ENCODE data around the gene DNAH2.

Gene DNAH2

GRCh38 chr17:7846063-7846735 is 128.7 kb downstream of the DNAH2 start:
- TF ChIP-seq, protein P1, sequence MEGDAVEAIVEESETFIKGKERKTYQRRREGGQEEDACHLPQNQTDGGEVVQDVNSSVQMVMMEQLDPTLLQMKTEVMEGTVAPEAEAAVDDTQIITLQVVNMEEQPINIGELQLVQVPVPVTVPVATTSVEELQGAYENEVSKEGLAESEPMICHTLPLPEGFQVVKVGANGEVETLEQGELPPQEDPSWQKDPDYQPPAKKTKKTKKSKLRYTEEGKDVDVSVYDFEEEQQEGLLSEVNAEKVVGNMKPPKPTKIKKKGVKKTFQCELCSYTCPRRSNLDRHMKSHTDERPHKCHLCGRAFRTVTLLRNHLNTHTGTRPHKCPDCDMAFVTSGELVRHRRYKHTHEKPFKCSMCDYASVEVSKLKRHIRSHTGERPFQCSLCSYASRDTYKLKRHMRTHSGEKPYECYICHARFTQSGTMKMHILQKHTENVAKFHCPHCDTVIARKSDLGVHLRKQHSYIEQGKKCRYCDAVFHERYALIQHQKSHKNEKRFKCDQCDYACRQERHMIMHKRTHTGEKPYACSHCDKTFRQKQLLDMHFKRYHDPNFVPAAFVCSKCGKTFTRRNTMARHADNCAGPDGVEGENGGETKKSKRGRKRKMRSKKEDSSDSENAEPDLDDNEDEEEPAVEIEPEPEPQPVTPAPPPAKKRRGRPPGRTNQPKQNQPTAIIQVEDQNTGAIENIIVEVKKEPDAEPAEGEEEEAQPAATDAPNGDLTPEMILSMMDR (IDR thresholded peaks at IDR 0.05; ENCODE audit: borderline replicate concordance, insufficient read depth, low read depth, low read length): no peak
- no peak overlapping the region for H3K4me3 ChIP-seq (ENCODE audit: low read depth, low read length)

DNA sequence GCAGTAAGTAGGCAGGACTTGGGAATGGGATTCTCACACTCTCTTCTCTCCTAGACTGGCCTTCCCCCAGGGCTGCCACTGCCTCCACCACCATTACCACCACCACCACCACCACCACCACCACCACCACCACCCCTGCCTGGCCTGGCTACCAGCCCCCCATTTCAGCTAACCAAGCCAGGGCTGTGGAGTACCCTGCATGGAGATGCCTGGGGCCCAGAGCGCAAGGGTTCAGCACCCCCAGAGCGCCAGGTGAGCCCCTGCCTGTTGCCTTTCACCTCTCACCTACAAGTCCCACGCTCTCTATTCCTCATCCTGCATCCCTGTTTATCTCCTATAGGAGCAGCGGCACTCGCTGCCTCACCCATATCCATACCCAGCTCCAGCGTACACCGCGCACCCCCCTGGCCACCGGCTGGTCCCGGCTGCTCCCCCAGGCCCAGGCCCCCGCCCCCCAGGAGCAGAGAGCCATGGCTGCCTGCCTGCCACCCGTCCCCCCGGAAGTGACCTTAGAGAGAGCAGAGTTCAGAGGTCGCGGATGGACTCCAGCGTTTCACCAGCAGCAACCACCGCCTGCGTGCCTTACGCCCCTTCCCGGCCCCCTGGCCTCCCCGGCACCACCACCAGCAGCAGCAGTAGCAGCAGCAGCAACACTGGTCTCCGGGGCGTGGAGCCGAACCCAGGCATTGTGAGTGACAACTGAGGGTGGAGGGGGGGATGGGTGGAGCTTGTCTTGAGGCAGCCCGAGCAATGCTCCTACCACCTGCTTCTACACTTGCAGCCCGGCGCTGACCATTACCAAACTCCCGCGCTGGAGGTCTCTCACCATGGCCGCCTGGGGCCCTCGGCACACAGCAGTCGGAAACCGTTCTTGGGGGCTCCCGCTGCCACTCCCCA is 129.5 kb downstream of the DNAH2 start:
- H3K4me3 ChIP-seq (ENCODE audit: low read depth, low read length): no peak overlapping the region
- TF ChIP-seq, protein P1 (IDR thresholded peaks at IDR 0.05; ENCODE audit: borderline replicate concordance, insufficient read depth, low read depth, low read length): no peak

DNA sequence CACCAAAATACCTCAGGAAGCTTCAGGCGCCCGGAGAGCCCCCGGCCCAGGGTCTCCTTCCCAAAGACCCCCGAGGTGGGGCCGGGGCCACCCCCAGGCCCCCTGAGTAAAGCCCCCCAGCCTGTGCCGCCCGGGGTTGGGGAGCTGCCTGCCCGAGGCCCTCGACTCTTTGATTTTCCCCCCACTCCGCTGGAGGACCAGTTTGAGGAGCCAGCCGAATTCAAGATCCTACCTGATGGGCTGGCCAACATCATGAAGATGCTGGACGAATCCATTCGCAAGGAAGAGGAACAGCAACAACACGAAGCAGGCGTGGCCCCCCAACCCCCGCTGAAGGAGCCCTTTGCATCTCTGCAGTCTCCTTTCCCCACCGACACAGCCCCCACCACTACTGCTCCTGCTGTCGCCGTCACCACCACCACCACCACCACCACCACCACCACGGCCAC is 130.6 kb downstream of the DNAH2 start:
- H3K4me3 ChIP-seq (ENCODE audit: low read depth, low read length): no peak overlapping the region
- TF ChIP-seq, protein P1 (IDR thresholded peaks at IDR 0.05; ENCODE audit: borderline replicate concordance, insufficient read depth, low read depth, low read length): no peak

DNA sequence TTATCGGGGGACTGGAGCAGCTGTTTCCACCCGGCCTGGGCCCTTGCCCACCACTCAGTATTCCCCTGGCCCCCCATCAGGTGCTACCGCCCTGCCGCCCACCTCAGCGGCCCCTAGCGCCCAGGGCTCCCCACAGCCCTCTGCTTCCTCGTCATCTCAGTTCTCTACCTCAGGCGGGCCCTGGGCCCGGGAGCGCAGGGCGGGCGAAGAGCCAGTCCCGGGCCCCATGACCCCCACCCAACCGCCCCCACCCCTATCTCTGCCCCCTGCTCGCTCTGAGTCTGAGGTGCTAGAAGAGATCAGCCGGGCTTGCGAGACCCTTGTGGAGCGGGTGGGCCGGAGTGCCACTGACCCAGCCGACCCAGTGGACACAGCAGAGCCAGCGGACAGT is 131.2 kb downstream of the DNAH2 start:
- no peak overlapping the region for H3K4me3 ChIP-seq (ENCODE audit: low read depth, low read length)
- TF ChIP-seq, protein P1 (IDR thresholded peaks at IDR 0.05; ENCODE audit: borderline replicate concordance, insufficient read depth, low read depth, low read length): no peak

DNA sequence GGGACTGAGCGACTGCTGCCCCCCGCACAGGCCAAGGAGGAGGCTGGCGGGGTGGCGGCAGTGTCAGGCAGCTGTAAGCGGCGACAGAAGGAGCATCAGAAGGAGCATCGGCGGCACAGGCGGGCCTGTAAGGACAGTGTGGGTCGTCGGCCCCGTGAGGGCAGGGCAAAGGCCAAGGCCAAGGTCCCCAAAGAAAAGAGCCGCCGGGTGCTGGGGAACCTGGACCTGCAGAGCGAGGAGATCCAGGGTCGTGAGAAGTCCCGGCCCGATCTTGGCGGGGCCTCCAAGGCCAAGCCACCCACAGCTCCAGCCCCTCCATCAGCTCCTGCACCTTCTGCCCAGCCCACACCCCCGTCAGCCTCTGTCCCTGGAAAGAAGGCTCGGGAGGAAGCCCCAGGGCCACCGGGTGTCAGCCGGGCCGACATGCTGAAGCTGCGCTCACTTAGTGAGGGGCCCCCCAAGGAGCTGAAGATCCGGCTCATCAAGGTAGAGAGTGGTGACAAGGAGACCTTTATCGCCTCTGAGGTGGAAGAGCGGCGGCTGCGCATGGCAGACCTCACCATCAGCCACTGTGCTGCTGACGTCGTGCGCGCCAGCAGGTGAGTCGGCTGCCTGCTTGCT is 131.7 kb downstream of the DNAH2 start:
- TF ChIP-seq, protein P1 (IDR thresholded peaks at IDR 0.05; ENCODE audit: borderline replicate concordance, insufficient read depth, low read depth, low read length): no peak
- H3K4me3 ChIP-seq (ENCODE audit: low read depth, low read length): no peak overlapping the region

DNA sequence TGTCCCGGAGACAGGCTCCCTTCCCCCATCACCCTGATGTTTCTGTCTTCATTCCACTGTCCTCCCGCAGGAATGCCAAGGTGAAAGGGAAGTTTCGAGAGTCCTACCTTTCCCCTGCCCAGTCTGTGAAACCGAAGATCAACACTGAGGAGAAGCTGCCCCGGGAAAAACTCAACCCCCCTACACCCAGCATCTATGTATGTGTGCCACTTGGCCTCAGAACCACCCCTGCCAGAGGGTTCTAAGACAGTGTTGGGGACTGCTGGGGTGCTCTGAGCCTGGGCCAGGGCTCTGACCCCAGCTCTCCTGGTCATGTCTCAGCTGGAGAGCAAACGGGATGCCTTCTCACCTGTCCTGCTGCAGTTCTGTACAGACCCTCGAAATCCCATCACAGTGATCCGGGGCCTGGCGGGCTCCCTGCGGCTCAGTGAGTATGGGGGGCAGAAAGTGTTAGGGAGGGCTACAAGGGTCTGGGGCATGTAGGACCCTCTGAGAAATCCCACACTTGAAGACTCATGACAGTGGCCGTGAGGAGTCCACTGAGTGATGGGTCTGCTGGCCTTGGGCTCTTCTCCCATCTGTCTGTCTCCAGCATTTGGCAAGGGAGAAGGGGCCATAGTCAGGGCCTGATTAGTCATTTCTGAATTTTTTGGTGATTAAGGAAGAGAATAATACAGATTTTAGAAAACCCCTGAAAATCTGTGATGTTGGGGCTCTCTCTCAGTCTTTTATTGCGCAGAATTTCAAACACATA is 132.4 kb downstream of the DNAH2 start:
- TF ChIP-seq, protein P1 (IDR thresholded peaks at IDR 0.05; ENCODE audit: borderline replicate concordance, insufficient read depth, low read depth, low read length): no peak
- no peak overlapping the region for H3K4me3 ChIP-seq (ENCODE audit: low read depth, low read length)
